Activated gamma-delta T cell (primary cell): ENCODE results near the gene EIF4E2.

Experiments
- DNase-seq: peaks from one replicate; lab custom pipeline; 2025; lab: John Stamatoyannopoulos, UW
- total RNA-seq, 2 donors: gene quantifications; one replicate each; lab custom pipeline; 2026; lab: John Stamatoyannopoulos, UW

The EIF4E2 gene, protein sequence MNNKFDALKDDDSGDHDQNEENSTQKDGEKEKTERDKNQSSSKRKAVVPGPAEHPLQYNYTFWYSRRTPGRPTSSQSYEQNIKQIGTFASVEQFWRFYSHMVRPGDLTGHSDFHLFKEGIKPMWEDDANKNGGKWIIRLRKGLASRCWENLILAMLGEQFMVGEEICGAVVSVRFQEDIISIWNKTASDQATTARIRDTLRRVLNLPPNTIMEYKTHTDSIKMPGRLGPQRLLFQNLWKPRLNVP
- total RNA-seq, result 94.0 to 97.5 reads per million in 2 donors

DNA sequence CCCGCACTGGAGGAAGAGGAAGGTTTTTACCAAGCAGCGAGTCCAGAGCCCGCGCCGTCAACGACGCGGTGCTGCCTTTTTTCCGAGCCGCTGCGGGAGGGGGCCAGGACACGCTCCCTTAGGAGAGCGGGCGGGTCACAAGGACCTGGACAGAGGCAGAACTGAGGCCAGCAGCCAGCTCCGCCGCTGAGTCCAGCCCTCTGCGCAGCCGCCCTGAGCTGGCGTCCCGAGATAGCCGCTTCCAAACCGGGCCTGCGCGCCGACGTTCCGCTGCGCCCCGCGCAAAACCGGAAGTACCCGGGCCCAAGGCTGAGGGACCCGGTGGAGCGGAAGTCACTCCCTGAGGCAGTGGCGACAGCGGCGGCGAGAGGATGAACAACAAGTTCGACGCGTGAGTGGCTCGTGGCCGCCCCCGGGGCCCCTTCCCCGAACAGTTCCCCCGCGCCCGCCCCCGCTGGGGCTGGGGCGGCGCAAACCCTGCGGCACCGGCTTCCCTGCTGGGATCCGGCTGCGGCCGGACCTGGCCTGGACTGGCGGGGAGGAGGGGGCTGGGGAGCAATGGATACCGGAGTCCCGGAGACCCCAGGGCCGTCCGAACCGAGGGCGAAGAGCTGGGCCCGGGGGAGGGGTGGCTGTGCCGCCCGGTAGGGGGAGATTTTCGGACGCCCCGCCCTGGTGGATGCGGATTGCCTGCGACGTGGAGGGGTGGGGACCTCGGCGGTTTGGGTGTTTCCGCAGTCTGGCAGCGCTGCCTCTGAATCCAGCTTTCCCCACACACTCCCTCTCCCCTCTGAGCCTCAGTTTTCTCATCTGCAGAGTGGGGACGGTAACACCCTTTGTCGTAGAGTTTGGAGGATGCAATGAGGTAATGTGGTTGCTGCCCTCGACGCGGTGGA is at the start of gene EIF4E2, which contains the start of gene TIGD1:
TSS of gene EIF4E2 (plus strand) at position 336 of the 896 bp plus-strand sequence. CDS start at position 372, 36 bp downstream.
TSS of gene TIGD1 (minus strand) at position 204 of the 896 bp plus-strand sequence. CDS start 675 bp downstream, outside the sequence.
- DNase-seq, result peak; percentile 81

DNA sequence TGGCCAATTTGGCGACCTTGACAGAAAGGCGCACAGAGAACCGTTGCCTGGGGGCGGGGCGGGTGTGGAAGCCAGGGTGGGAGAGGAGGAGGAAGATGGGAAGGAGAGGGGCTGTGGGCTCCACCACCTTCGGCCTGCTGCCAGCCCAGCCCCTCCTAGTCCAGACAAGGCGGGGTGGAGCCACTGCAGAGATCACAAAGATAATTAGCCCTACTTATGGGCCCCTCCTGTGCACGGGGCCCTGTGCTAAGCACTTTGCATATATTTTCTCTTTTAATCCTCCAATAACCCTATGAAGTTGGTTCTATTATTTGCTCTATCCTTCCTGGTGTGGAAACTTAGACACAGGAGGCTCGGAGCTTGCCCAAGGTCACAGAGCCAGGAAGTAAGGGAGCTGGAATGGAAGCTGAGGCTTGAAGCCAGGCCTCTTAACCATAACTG is 49.1 kb upstream of the EIF4E2 start:
- DNase-seq, result no peak

DNA sequence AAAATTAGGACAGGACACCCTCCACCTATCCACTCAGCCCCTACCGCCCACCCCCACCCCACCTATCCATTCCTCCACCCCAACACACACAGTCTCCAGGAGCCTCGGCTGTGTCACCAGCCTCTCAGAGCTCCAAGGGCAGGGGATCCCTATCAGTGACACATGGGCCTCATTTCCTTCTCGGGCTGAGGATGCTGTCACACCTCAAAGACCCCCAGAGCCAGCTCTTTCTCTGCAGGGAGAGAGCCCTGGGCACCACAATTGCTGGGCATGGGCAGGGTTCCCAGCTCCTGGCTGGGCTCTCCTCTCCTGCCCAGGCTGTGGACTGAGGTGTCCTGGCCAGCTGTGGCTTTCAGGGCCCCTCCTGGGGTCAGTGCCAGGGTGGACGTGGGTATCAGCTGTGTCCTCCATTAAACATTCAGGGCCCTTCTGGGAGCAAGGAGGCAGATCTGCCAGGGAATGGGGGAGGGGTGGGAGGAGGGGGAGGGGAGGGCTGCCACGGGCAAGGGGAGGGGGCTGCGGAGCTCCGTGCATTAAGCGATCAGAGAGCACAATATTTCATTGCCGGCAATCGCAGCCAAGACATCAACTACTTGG is 48.6 kb upstream of the EIF4E2 start:
- DNase-seq, result no peak

DNA sequence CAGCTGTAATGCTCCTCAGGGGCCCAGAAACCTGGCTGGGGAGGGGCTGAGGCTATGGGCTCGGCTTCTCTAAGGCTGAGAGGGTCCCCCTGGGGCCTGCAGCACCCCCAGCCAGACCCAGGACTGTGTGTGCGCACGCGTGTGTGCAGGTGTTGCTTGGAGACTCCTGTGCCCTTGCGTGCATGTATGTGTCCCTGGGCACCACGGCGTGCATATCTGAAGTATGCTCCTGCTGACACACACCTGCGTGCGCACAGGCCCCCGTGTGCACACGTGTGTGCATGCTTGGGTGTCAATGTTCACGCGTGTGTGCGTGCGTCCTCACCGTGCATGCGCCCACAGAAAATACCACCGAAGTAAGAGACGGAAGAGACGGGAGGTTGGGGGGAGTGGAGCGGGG is 48.0 kb upstream of the EIF4E2 start:
- no peak for DNase-seq

DNA sequence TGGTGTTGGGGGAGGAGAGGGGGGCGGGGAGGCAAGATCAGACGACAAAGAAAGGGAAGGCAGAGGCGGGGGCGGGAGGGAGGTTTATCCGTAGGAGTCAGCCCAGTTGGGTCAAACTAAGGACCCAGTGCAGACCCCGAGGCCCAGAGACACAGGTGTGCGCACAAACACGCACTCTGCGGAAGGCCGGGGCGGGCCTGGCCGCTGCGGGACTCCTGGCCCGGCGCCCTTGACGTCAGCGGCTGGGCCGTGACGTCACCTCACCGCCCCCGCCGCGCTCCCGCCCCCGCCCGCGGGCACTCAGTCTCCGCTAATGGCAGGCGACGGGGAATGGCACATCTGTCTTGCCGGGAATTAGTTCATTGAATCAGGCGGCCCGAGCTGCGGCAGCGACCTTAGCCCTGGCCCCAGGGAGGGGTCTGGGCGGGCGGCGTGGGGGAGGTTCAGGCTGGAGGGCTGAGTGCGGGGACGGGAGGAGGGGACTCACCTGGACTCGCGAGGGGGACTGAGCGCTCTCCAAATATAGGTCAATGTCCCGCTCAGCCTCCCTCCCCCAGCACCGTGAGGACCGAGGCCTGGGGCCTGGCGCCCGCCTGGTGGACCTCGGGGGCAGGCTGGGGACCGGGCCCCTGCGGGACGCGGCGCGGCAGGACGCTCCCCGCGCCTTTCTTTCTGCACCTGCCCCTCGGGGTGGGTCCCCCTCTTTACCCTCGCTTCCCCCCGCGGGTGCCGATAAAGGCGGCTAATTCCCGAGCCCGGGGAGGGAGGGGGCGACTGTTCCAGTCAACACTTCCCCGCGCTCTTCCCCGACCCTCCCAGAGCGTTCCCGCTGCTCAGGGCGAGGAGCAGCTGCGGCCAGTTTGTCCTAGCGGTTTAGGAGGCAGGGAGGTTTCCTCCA is 47.3 kb upstream of the EIF4E2 start:
- DNase-seq, result peak; percentile 26

DNA sequence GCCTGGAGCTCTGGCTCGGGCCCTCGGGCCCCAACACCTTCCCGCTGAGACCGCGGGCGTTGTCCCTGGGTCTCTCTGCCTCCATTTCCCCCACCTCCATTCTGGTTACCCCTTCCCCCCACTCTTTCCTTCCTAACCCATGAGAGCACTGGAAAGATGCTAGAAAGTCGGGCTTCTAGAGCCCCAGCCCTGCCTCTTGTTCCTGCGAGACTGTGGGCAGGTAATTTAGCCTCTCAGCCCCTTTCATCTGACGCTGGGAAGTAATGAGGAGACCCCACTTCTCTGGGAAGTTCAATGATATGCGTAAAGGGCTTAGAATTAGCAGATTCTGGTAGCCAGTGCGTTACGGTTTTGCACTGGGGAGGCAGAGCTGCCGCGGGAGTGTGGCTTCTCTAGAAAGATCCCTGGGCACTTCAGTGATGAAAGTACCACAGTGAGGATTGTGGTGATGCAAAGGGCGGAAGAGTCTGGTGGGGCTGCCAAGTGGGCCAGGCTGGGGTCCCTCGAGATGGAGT is 46.6 kb upstream of the EIF4E2 start:
- DNase-seq, result no peak

DNA sequence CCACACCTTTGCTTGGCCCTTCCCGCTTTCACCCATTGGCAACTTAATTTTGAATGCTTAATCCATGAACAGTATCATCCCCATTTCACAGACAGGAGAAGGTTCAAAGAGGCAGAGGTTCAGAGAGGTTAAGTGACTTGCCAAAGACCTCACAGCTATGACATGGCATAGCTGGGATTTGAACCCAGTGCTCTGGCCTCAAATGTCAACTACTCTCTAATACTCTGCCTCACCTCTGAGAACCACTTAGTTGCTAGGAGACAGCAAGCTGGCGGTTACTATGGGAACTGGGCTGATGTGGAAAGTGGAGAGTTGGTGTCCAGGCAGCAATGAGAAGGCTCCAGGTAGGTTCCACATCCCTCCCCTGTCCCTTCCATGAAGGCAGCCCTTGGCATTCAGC is 46.1 kb upstream of the EIF4E2 start:
- no peak for DNase-seq

DNA sequence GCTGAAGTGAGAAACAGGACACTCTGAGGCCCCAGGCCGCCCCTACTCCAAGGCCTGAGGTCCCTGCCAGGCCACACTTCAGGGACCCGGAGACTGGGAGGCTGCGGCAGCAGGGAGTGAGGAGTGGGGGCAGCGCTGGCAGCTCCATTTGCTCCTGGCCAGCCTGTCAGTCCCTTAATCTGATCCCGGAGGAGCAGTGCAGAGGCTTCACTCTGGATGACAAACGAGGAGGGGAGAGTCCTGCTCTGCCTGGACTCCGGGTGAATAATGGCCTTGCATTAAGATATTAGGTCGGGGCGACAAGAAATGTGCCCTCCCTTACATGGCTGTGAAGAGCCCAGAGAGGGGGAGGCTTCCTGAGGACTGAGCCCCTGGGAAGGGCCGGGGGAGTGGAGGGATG is 44.6 kb upstream of the EIF4E2 start:
- no peak for DNase-seq

DNA sequence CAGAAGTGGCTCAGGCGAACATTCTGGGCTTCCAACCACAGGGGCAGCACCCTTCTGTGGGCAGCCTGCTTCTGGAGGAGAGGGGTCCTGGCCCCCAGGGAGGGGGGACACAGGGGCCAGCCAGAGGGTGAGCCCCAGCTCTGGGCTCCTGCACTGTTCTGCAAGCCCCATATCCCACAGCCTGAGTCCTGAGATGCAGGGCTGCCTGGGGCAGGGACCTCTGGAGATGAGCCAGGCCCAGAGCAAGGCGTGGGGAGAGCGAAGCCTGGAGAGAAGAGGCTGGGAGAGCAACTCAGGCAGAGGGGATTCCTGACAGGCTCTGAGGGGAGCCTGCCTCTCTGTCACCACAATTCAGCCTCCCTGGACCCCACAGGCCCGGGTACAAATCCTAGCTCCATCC is 43.8 kb upstream of the EIF4E2 start:
- DNase-seq, result no peak

DNA sequence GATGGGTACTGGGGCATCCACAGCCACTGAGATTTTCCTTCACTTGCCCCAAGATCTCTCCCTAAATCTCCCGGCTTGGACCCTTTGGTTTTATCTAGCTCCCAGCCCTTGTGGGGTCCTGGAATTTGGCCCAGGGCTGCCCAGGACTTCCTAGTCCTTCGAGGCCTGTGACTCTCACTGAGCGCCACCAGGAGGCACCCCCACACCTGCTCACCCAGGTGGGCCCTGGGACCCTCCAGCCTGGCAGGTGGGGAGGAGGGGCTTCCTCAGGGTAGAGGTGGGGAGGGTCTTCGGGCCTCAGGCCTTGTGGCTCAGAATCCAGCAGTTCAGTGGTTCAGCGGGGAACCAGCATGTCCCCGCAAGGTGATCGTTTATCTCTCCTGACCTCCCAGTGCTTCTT is 42.2 kb upstream of the EIF4E2 start:
- no peak for DNase-seq

DNA sequence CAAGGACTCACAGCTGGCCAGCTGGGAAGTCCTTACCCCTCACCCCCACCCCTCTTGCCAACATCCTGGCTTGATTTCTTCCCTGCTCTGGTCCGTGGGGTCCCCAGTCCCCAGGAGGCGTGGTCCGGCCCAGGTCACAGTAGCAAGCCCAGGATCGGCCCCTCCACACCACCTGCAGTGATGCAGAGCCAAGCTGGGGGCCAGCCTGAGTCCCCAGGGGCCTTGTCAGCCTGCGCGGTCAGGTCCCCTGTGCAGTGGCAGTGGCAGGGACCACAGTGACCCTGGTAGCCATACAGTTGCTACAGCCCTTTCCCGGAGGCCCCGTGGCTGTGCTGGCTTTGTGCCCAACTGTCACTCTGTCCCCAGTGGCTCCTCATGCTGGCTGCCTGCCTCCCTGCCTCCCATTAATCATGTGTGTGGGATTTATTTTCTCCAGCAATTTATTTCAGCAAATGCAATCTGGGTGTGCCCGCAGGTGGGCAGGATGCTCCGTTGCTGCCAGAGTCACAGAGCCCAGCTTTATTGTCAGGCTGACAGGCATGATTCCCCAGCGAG is 39.1 kb upstream of the EIF4E2 start:
- no peak for DNase-seq

DNA sequence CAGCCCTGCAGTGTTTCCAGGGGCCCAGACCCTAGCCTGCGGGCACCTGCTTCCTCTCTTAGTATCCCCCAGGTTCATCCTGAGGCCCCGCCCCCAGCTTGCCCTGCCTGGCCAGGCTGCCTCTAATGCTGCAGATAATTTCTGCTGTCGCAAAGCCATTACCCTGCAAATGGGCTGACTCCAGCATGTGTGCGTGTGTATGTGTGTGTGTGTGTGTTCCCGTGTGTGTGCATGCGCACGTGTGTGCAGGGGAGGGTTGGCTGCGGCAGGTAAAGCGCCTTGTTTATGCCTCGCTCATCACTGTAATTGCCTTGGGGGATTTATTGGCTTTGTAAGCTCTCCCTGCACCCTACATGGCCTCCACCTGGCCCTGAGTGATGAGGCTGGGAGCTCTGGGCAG is 37.9 kb upstream of the EIF4E2 start:
- no peak for DNase-seq

DNA sequence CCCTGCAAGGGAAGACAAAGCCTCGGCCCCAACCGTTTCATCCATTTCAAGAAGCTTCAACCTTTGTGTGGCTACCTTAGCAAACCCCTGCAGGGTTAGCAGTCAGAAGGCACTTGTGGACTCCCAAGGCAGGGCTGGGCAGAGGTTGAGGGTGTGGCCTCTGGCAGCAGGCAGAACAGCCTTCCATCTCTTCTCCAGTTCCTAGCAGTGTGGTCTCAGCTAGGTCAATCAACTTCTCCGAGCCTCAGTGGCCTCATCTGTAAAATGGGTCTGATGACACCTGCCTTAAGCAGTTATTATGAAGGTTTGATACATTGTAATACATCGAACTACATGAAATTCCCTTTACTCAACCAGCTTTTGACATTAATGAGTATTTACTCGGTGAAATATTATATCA is 37.1 kb upstream of the EIF4E2 start:
- DNase-seq, result no peak

DNA sequence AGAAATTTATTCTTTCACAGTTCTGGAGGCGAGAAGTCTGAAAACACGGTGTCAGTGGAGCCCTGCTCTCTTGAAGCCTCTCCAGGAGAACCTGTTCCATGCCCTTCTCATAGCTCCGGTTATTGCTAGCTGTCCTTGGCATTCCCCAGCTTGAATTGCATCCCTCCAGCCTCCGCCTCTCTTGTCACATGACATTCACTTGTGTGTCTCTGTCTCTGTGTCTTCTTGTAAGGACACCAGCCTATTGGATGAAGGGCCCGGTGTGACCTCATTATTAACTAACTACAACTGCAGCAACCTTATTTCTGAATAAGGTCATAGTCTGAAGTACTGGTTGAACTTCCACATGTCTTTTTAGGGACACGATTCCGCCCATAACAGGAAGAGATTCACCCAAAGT is 34.9 kb upstream of the EIF4E2 start:
- no peak for DNase-seq

DNA sequence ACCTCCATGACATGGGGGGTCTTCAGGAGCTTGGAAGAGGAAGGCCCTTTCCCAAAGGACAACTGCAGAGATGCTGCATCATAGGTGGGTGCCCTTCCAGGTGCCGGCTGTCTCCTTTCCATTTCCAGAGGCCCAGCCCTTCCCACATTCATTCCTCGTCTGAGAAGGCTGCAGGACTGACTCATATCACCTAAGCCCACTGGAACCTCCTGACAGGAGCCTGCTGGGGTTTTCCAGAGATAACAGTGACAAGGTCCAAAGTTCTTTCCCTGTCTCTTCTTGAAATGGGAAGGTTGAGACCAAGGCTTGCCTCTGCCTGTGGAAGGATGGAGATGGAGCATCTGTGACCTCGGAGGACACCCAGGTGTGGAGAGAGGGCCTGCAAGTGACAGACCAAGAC is 33.9 kb upstream of the EIF4E2 start:
- no peak for DNase-seq

DNA sequence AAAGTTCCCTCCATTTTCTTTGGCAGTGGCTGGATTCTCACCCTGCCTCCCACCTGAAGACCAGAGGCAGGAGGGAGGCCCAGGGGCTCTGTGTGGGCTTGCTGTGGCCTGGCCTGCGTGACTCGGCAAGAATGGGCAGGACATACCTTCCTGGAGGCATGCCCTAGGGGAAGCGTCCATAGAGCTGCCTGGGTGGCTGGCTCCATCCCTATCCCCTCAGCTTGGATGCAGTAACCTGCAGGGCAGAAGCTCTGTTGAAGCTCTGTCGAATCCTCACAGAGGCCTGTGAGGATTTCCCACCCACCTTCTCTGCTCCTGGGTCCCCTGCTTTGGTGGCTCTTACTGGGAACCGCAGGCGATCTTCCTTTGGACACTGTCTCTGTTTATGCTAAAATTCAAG is 31.6 kb upstream of the EIF4E2 start:
- DNase-seq, result no peak

DNA sequence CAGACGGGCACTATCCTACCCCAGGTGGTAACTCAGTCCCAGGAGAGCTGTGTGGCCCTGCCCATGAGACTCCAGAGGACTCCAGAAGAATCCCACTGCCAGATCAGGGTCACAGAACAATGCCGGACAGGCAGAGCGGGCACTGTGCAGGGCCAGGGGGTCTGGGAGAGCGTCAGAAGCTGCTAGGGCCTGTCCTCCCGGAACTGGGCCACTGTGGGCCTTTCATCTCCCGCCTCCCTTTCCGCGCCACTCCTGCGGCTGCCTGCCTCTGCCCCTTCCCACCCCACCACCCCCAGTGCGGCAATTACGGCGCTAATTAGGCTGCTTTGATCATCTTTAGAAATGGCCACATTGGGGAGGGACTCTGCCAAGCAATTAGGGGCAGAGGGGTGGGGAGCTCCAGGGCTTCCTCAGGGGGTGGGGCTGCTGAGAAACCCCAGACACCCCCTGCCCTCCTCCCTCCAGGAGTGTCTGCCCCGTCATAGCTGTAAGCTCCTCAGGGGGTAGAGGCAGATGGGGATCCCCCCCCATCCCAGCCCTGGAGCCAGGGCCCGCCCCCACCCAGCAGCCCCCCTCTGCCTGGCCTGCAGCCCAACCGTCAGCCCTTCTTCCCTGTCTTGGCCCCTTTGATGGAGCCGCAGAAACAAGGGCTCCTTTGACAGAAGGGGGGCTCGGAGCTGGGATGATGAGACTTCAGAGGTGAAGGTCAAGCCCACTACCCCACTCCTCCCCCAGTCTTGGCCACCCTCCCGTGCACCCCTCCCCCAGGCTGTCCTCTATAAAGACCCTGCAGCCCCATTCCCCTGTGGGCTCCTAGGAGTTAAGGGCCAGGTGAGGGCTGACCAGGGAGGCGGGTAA is 30.7 kb upstream of the EIF4E2 start, which contains the start of gene PRSS56:
TSS of gene PRSS56 (plus strand) at position 808 of the 858 bp plus-strand sequence. CDS start 211 bp downstream, outside the sequence.
- DNase-seq, result no peak

DNA sequence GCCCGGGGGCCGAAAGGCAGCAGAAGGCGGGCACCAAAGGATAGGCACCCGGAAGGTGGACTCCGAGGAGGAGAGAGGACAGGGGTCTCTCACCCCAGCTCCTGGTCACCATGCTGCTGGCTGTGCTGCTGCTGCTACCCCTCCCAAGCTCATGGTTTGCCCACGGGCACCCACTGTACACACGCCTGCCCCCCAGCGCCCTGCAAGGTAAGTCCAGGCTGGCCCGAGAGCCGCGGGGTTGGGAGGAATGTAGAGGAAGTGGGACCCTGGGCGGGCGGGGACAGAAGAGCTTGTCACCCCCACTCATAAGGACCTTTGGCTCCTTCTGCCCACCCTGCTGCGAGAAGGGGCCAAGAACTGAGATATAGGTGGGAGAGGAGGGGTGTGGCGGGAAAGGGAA is 30.0 kb upstream of the EIF4E2 start:
- DNase-seq, result no peak

DNA sequence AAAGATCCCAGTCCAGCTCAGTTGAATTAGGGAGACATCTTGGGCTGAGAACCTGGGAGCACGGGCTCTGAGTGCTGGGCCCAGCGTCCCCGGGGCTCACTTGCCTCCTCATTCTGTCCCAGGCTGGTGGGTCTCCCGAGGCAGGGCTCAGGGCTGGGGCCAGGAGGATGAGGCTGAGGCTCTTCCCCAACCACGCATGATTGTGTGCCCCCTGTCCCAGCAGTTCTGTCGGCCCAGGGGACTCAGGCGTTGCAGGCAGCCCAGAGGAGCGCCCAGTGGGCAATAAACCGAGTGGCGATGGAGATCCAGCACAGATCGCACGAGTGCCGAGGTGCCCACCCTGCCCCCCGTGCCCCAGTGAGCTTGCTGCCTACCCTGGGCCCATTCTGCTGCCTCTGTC is 29.4 kb upstream of the EIF4E2 start:
- DNase-seq, result no peak
